GDM1 (cell line): ENCODE measurements around the gene PTCHD4.

Source experiments
- DNase-seq: peaks from one replicate; lab custom pipeline; 2025; lab: John Stamatoyannopoulos, UW

The PTCHD4 gene

GRCh38 chr6:48099713-48100587 is 11.0 kb downstream of the PTCHD4 start:
- no peak for DNase-seq

- DNase-seq = no peak
These were observed 12.1 kb downstream of the PTCHD4 start for GRCh38 chr6:48098923-48099322.

GRCh38 chr6:48092550-48093217 is 18.3 kb downstream of the PTCHD4 start:
- DNase-seq = no peak

- no peak for DNase-seq
These were observed 20.5 kb downstream of the PTCHD4 start for GRCh38 chr6:48090546-48090945.

- no peak for DNase-seq
These were observed 23.5 kb downstream of the PTCHD4 start for GRCh38 chr6:48087448-48087847.

- DNase-seq = no peak
These were observed 24.8 kb downstream of the PTCHD4 start for GRCh38 chr6:48086187-48086586.

GRCh38 chr6:48085131-48085741 is 25.8 kb downstream of the PTCHD4 start:
- no peak for DNase-seq

- DNase-seq = no peak
These were observed 26.8 kb downstream of the PTCHD4 start for GRCh38 chr6:48084201-48084600.

- DNase-seq = no peak
These were observed 30.6 kb downstream of the PTCHD4 start for GRCh38 chr6:48080227-48081009.

- no peak for DNase-seq
These were observed 32.9 kb downstream of the PTCHD4 start for GRCh38 chr6:48078120-48078519.

GRCh38 chr6:48075181-48075580 is 35.8 kb downstream of the PTCHD4 start:
- no peak for DNase-seq

GRCh38 chr6:48073976-48074767 is 36.8 kb downstream of the PTCHD4 start:
- no peak for DNase-seq

- no peak for DNase-seq
These were observed 39.2 kb downstream of the PTCHD4 start for GRCh38 chr6:48071833-48072232.

- no peak for DNase-seq
These were observed 41.7 kb downstream of the PTCHD4 start for GRCh38 chr6:48069280-48069679.

GRCh38 chr6:48068278-48069251 is 42.4 kb downstream of the PTCHD4 start:
- no peak for DNase-seq

GRCh38 chr6:48067886-48068277 is 43.1 kb downstream of the PTCHD4 start:
- no peak for DNase-seq

- no peak for DNase-seq
These were observed 43.8 kb downstream of the PTCHD4 start for GRCh38 chr6:48067148-48067712.

GRCh38 chr6:48061265-48061990 is 49.6 kb downstream of the PTCHD4 start:
- no peak for DNase-seq
